Stimulated activated CD4-positive, alpha-beta T cell treated with anti-CD3 and anti-CD28 coated beads, Interleukin-15, amount 100 ng/mL, for 48 hours (primary cell): Measurements from ENCODE around the gene TVP23A.
"Not testable (repeated sequence)": the region's sequence is repeated elsewhere in the genome, so short reads cannot be mapped to it uniquely, and the experiment has no call there.

ENCODE experiments used
- DNase-seq, 2 donors: peaks; one replicate each; pipeline ENCODE4 v3.0.0-alpha.2; 2020; ENCODE audit warnings: low read depth in 2 of 2

Gene TVP23A

DNA sequence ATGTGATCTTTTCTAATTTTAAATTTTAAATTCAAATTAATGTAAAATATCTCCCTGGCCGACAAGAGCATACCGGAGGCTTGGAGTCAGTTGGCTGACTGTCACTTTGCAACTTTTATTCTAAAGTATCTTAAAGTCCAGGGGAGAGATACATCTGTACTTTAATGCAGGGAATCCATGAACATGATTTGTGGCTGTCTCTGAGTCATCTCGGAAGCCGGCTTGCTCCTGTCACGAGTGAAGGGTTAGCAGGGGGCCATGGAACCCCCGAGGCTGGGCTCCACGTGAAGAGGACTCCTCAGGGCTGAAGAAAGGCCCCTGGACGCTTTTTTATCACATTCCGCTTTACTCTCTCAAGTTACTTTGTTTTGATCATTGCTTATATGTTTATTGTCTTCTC lies 13.3 kb downstream of the TVP23A start:
- DNase-seq = no peak

- no peak for DNase-seq
Measured at GRCh38 chr16:10799736-10800135, 18.9 kb downstream of the TVP23A start.

GRCh38 chr16:10791048-10791447 lies 27.5 kb downstream of the TVP23A start:
- no peak for DNase-seq

- not testable (repeated sequence) for DNase-seq
Measured at GRCh38 chr16:10788630-10789029, 30.0 kb downstream of the TVP23A start.

DNA sequence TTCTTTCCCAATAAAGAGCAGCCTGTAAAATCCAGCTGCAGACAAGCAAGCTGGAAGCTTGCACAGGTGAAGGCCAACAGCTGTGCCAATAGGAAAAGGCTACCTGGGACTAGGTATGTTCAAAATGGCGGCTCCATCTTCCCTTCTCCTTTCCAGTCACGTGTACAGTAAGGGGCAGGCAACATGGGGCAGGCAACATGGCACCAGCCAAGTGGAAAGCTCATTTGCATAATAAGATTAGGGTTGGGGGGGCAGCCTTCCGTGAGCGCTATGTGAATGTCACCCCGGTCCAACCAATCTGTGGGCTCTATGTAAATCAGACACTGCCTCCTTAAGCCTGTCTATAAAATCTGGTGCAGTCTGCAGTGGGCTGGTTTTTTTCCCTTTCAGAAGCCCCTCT lies 31.3 kb downstream of the TVP23A start:
- DNase-seq = no peak

- DNase-seq = no peak
Measured at GRCh38 chr16:10782628-10783027, 36.0 kb downstream of the TVP23A start.

DNA sequence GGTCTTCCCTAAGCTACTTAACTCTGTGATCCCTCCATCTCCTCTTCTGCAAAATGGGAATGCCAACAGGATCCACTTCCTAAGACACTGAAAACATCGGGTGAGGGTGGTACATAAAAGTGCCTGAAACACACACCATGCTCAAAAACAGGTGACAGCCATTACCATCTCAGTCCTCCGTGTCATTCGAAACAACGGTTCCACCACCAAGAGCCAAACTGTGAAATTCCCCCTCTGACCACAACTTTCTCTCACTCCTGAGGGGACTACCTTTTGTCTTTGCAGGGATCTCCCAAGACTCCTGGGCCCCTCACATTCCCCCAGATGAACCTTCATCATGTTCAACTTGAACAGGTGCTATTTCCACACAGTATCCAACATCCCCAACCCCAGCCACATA lies 38.0 kb downstream of the TVP23A start:
- DNase-seq = no peak

DNA sequence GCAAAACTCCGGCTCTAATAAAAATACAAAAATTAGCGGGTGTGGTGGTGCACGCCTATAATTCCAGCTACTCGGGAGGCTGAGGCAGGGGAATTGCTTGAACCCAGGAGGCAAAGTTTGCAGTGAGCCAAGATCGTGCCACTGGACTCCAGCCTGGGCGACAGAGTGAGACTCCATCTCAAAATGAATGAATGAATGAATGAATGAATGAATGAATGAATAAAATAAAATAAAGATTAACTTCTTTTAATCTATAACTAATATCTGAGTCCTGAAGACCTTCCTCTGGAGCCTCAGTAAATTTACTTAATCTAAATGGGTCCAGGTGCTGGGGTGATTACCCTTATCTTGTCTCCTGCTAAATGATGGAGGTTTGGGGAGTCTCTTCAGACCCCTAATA lies 38.7 kb downstream of the TVP23A start:
- not testable (repeated sequence) for DNase-seq

- no peak for DNase-seq
Measured at GRCh38 chr16:10777356-10777755, 41.2 kb downstream of the TVP23A start.

- DNase-seq = not testable (repeated sequence)
Measured at GRCh38 chr16:10776923-10777322, 41.7 kb downstream of the TVP23A start.

GRCh38 chr16:10776280-10776679 lies 42.3 kb downstream of the TVP23A start:
- DNase-seq = no peak

DNA sequence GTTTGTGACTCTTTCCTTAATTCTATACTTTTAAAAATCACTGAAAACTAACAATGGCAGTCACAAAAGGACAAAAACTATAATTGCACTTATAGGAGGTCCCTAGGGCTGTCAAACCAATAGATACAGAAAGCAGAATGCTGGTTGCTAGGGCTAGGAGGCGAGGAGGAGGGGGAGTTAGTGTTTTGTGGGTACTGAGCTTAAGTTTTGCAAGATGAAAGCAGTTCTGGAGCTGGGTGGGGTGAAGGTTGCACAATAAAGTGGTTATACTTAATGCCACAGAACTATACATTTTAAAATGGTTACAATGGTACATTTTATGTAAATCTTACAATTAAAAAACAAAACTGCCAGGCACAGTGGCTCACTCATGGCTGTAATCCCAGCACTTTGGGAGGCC lies 47.7 kb downstream of the TVP23A start:
- DNase-seq = no peak

DNA sequence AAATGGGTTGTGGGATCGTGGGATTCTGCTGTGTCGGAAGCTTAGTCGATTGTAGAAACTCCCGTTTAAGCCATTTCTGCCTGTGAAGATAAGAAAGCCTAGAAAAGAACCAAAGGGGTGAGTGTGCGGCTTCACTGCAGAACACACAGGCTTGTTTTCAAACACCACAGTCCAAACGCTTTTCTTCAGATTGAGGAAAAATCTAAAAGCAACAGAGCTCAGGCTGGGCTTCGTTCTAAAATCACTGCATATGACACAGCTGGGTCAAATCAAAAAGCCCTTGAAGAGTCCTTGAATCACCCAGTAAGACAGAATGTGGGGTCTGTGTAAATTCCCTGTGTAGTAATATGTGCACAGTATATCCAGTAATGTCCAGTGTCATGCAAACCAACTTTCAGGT lies 49.2 kb downstream of the TVP23A start:
- DNase-seq = no peak

DNA sequence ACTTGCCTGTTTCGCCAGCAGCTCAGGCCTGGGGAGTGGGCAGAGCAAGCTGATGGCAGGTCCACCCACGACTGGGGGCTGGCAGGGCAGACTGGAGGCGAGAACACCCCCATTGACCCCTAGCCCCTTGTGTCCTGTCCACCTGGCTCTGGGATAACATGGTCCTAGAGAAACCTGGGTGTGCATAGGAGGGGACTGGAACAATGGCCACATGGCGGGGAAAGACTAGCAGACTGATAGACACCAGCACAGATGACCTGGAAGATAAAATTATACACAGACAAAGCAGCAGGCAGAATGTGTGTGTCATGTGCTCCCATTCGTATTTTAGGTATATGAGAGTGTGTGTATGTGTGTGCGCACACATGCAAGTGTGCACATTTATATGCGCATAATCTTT lies 51.5 kb downstream of the TVP23A start:
- no peak for DNase-seq

DNA sequence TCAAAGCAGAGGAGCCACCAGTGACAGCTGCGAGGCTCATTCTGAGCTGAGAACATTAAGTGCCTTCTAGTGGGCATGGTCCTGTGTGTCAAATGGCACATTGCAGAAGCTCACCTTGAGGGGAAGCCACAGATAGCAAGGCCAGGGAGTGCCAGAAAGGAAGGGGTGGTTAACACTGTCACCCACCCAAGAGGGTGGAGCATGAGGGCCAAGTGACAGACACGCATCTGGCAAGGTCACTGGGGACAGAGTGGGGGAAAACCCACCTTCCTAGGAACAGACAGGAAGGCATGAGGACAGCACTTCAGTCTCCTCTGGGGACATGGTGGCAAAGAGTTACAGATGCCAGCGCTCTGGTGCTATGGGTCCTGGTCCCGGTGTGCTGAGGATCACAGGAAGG lies 52.8 kb downstream of the TVP23A start:
- DNase-seq = no peak

DNA sequence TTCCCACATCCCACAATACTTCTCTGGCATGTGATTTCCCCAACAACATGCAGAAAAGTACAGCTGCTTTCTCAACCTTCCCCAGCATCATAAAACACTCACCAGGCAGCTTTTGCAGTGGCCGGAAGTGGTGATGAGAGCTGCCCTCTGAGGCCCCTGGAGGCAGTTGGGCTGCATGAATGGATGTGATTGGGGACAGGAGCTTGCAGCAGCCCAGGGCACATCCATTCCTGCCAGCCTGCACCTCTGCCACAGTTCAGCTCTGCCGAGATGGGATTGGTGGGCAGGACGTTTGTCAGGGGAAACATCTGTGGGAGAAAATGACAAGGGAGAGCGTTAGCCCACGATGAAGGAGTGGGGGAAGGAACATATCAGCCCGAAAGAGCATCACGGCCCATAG lies 55.1 kb downstream of the TVP23A start:
- DNase-seq = no peak

- no peak for DNase-seq
Measured at GRCh38 chr16:10762336-10763016, 56.1 kb downstream of the TVP23A start.

GRCh38 chr16:10761373-10761772 lies 57.2 kb downstream of the TVP23A start:
- DNase-seq = no peak

- DNase-seq = no peak
Measured at GRCh38 chr16:10760858-10761257, 57.7 kb downstream of the TVP23A start.

GRCh38 chr16:10756574-10756973 lies 62.0 kb downstream of the TVP23A start:
- DNase-seq = no peak

DNA sequence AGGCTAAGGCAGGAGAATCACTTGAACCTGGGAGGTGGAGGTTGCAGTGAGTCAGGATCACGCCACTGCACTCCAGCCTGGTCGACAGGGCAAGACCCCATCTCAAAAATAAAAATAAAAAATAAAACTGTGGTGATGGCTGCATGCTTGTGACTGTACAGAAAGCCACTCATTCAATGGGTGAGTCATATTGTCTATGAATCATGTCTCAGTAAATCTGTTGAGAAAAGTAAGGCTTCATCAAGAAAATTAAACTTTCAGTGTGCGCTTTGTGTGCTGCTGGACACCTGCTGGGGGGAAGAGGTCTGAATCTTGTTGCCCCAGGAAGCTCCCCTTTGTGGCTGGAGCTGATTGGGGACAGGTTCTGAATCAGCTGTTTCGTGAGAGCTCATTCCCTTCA lies 63.7 kb downstream of the TVP23A start:
- DNase-seq = no peak

- DNase-seq = no peak
Measured at GRCh38 chr16:10753670-10754069, 64.9 kb downstream of the TVP23A start.

- no peak for DNase-seq
Measured at GRCh38 chr16:10752843-10753523, 65.6 kb downstream of the TVP23A start.

DNA sequence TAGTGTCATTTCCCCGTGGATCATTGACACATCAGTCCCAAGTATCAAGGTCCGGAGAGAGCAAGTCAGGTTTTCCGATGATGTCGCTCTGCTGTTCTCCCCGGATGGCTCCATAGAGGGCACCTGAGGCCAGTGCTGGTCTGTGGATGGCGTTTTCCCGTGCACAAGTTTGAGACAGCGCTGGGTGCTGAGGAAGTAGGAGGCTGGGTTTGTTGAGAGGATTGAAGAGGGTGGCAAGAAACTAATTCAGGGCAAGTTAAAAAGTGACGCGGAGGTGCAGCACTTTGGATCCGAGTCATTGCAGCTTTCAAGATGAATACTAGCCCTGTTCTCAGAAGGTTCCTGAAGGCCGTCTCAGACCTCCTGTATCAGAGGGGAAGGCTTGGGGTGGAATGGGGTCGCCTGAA lies 67.3 kb downstream of the TVP23A start:
- peak in 1 of 2 donors; percentile 30 for DNase-seq
